Measurements from ENCODE around the gene LYZL6.

The LYZL6 gene

GRCh38 chr17:35948092-35948491 lies 4.6 kb upstream of the LYZL6 start:
- TF ChIP-seq MAX (IDR thresholded peaks at IDR 0.05) (no peak), REST (IDR thresholded peaks at IDR 0.05; ENCODE audit: low read depth) (no peak), EP300 (IDR thresholded peaks at IDR 0.05; ENCODE audit: borderline replicate concordance) (no peak), NFIC (IDR thresholded peaks at IDR 0.05) (no peak)

- TF ChIP-seq TEAD4 (IDR thresholded peaks at IDR 0.05), result peak; percentile 70
- no peak for TF ChIP-seq TCF12 (IDR thresholded peaks at IDR 0.05; ENCODE audit: low read depth)
- TF ChIP-seq ZBTB7A (IDR thresholded peaks at IDR 0.05; ENCODE audit: low read depth), result 0 out of 2 replicates have a peak, but pooled peaks have one; percentile 59
- no peak for TF ChIP-seq YY1 (IDR thresholded peaks at IDR 0.05; ENCODE audit: low read depth)
- TF ChIP-seq RAD21 (IDR thresholded peaks at IDR 0.05; ENCODE audit: low read depth), result peak; percentile 77
Measured at GRCh38 chr17:35947156-35947585, 3.7 kb upstream of the LYZL6 start.

- TF ChIP-seq FOXM1 (IDR thresholded peaks at IDR 0.05; ENCODE audit: borderline replicate concordance, low read depth) (no peak), YY1 (IDR thresholded peaks at IDR 0.05; ENCODE audit: low read depth) (no peak), EGR1 (IDR thresholded peaks at IDR 0.05) (no peak), MAX (IDR thresholded peaks at IDR 0.05) (no peak), ZBTB7A (IDR thresholded peaks at IDR 0.05; ENCODE audit: low read depth) (no peak)
Measured at GRCh38 chr17:35944151-35944550, 638 bp upstream of the LYZL6 start.

- TF ChIP-seq YY1 (IDR thresholded peaks at IDR 0.05; ENCODE audit: low read depth) (no peak), CEBPB (IDR thresholded peaks at IDR 0.05) (no peak), EP300 (IDR thresholded peaks at IDR 0.05; ENCODE audit: borderline replicate concordance) (no peak), USF1 (IDR thresholded peaks at IDR 0.05) (no peak), TCF12 (IDR thresholded peaks at IDR 0.05; ENCODE audit: low read depth) (no peak), ZBTB7A (IDR thresholded peaks at IDR 0.05; ENCODE audit: low read depth) (no peak), NFIC (IDR thresholded peaks at IDR 0.05) (no peak), TAF1 (IDR thresholded peaks at IDR 0.05; ENCODE audit: low read depth) (no peak), MAX (IDR thresholded peaks at IDR 0.05) (no peak), FOXM1 (IDR thresholded peaks at IDR 0.05; ENCODE audit: borderline replicate concordance, low read depth) (no peak), REST (IDR thresholded peaks at IDR 0.05; ENCODE audit: low read depth) (no peak), RAD21 (IDR thresholded peaks at IDR 0.05; ENCODE audit: low read depth) (no peak), CREB1 (IDR thresholded peaks at IDR 0.05; ENCODE audit: low read depth) (no peak), EGR1 (IDR thresholded peaks at IDR 0.05) (no peak)
Measured at GRCh38 chr17:35942588-35943186, 826 bp downstream of the LYZL6 start.

- TF ChIP-seq CREB1 (IDR thresholded peaks at IDR 0.05; ENCODE audit: low read depth), result no peak
- no peak for TF ChIP-seq NFIC (IDR thresholded peaks at IDR 0.05)
- TF ChIP-seq TAF1 (IDR thresholded peaks at IDR 0.05; ENCODE audit: low read depth), result no peak
- TF ChIP-seq FOXM1 (IDR thresholded peaks at IDR 0.05; ENCODE audit: borderline replicate concordance, low read depth), result no peak
- TF ChIP-seq ZBTB7A (IDR thresholded peaks at IDR 0.05; ENCODE audit: low read depth), result no peak
- peak; percentile 42; the same call in 1 of the 2 replicates for TF ChIP-seq USF1 (IDR thresholded peaks at IDR 0.05)
- no peak for TF ChIP-seq MAX (IDR thresholded peaks at IDR 0.05)
- no peak for TF ChIP-seq REST (IDR thresholded peaks at IDR 0.05; ENCODE audit: low read depth)
Measured at GRCh38 chr17:35936063-35936462, 7.5 kb downstream of the LYZL6 start.
